ENCODE data around the gene DCPS. TPM values are rescaled to one million over a fixed set of nuclear protein-coding genes. Genes with fewer than 3 reads are reported as not detected.

The DCPS gene
- total RNA-seq, 1 experiment from 2014 or later, result 25.6 TPM

- H3K27me3 ChIP-seq (ENCODE audit: insufficient read depth, low read length), result no peaks in the 10 kb centered on the region
- H3K9me3 ChIP-seq (ENCODE audit: control insufficient read depth in 1 of 2, insufficient read depth in 1 of 2, low read depth in 1 of 2, low read length in 2 of 2), result no peaks in the 10 kb centered on the region
- peaks cover 0 to 6% of the 10 kb centered on the region in 2 experiments; a peak in 1 of 4 replicates for H3K4me1 ChIP-seq (ENCODE audit: control insufficient read depth in 1 of 2, insufficient read depth in 2 of 2, low read length in 2 of 2)
- no peaks in the 10 kb centered on the region for H3K79me2 ChIP-seq (ENCODE audit: insufficient read depth, low read length)
- TF ChIP-seq EZH2 (IDR thresholded peaks at IDR 0.05), result no peak
- no peak for TF ChIP-seq SIN3A (IDR thresholded peaks at IDR 0.05; ENCODE audit: low read depth)
- TF ChIP-seq EZH2phosphoT487 (IDR thresholded peaks at IDR 0.05; ENCODE audit: borderline replicate concordance), result no peak
- TF ChIP-seq MAX (IDR thresholded peaks at IDR 0.05), result no peak
- TF ChIP-seq TCF7L2 (IDR thresholded peaks at IDR 0.05; ENCODE audit: borderline replicate concordance, extremely low read depth, insufficient read depth, insufficient read length), result no peak
- TF ChIP-seq ZBTB33 (IDR thresholded peaks at IDR 0.05; ENCODE audit: extremely low read depth, insufficient replicate concordance, low read length), result no peak
- no peak for TF ChIP-seq RAD21 (IDR thresholded peaks at IDR 0.05; ENCODE audit: low read depth)
- no peaks in the 10 kb centered on the region for H4K20me1 ChIP-seq (ENCODE audit: insufficient read depth)
- H3K27ac ChIP-seq (ENCODE audit: low read depth, low read length), result no peak overlapping the region
- H3K4me2 ChIP-seq (ENCODE audit: low read length), result no peak overlapping the region
- ATAC-seq, result no peak
- DNase-seq (ENCODE audit: low read depth, low spot score), result no peak
- intact Hi-C loops (cut with micrococcal nuclease), result no loop called here
- H3K36me3 ChIP-seq (ENCODE audit: control insufficient read depth in 1 of 2, insufficient read depth in 2 of 2, low read length in 2 of 2), result peaks cover 2 to 7% of the 10 kb centered on the region in 2 experiments; a peak in 2 of 4 replicates
- ChIA-PET CTCF (no interaction called here), RAD21 (ENCODE audit: low non-redundant PET in 1 of 2, low total read pairs in 2 of 2, uncharacterized antibody in 2 of 2, unreplicated experiment in 2 of 2) (no interaction called here), POLR2A (no interaction called here)
- no TSS peak for BruUV-seq (replicated peaks)
- H3K9ac ChIP-seq (ENCODE audit: low read length), result no peak overlapping the region
- no peak overlapping the region for H3K4me3 ChIP-seq (replicated peaks in 1 of 2; ENCODE audit: low read depth in 1 of 2, low read length in 2 of 2)
- no peaks in the 10 kb centered on the region for H3K9me2 ChIP-seq (ENCODE audit: insufficient read depth)
- H2AFZ ChIP-seq (ENCODE audit: low read depth, low read length, poor library complexity, severe bottlenecking), result no peak overlapping the region
Measured at GRCh38 chr11:126277322-126277721, 26.5 kb upstream of the DCPS start.

- RAD21 ChIA-PET (ENCODE audit: low non-redundant PET in 1 of 2, low total read pairs in 2 of 2, uncharacterized antibody in 2 of 2, unreplicated experiment in 2 of 2), result no interaction called here
- H3K4me2 ChIP-seq (ENCODE audit: low read length), result no peak overlapping the region
- no peaks in the 10 kb centered on the region for H3K27me3 ChIP-seq (ENCODE audit: insufficient read depth, low read length)
- peaks cover 0 to 10% of the 10 kb centered on the region in 2 experiments; a peak in 1 of 4 replicates for H3K4me1 ChIP-seq (ENCODE audit: control insufficient read depth in 1 of 2, insufficient read depth in 2 of 2, low read length in 2 of 2)
- H2AFZ ChIP-seq (ENCODE audit: low read depth, low read length, poor library complexity, severe bottlenecking), result no peak overlapping the region
- no peaks in the 10 kb centered on the region for H4K20me1 ChIP-seq (ENCODE audit: insufficient read depth)
- peaks cover 2 to 7% of the 10 kb centered on the region in 2 experiments; a peak in 2 of 4 replicates for H3K36me3 ChIP-seq (ENCODE audit: control insufficient read depth in 1 of 2, insufficient read depth in 2 of 2, low read length in 2 of 2)
- H3K4me3 ChIP-seq (replicated peaks in 1 of 2; ENCODE audit: low read depth in 1 of 2, low read length in 2 of 2), result no peak overlapping the region
- no peaks in the 10 kb centered on the region for H3K9me2 ChIP-seq (ENCODE audit: insufficient read depth)
- POLR2A ChIA-PET, result no interaction called here
- intact Hi-C loops (cut with micrococcal nuclease), result no loop called here
- no TSS peak for BruUV-seq (replicated peaks)
- DNase-seq (ENCODE audit: low read depth, low spot score) (no peak), ATAC-seq (no peak)
- no peaks in the 10 kb centered on the region for H3K9me3 ChIP-seq (ENCODE audit: control insufficient read depth in 1 of 2, insufficient read depth in 1 of 2, low read depth in 1 of 2, low read length in 2 of 2)
- H3K79me2 ChIP-seq (ENCODE audit: insufficient read depth, low read length), result no peaks in the 10 kb centered on the region
- H3K9ac ChIP-seq (ENCODE audit: low read length), result no peak overlapping the region
- CTCF ChIA-PET, result no interaction called here
- TF ChIP-seq POLR2AphosphoS5 (IDR thresholded peaks at IDR 0.05; ENCODE audit: low read depth, low read length), result no peak
- no peak for TF ChIP-seq ZFX (IDR thresholded peaks at IDR 0.05)
- no peak for TF ChIP-seq EZH2 (IDR thresholded peaks at IDR 0.05)
- no peak for TF ChIP-seq SP1 (IDR thresholded peaks at IDR 0.05; ENCODE audit: low read depth)
- TF ChIP-seq RAD21 (IDR thresholded peaks at IDR 0.05; ENCODE audit: low read depth), result no peak
- TF ChIP-seq CEBPB (IDR thresholded peaks at IDR 0.05; ENCODE audit: low read depth), result no peak
- TF ChIP-seq MAX (IDR thresholded peaks at IDR 0.05), result no peak
- TF ChIP-seq TCF7L2 (IDR thresholded peaks at IDR 0.05; ENCODE audit: borderline replicate concordance, extremely low read depth, insufficient read depth, insufficient read length), result no peak
- TF ChIP-seq ZBTB33 (IDR thresholded peaks at IDR 0.05; ENCODE audit: extremely low read depth, insufficient replicate concordance, low read length), result no peak
- H3K27ac ChIP-seq (ENCODE audit: low read depth, low read length), result no peak overlapping the region
Measured at GRCh38 chr11:126277780-126278179, 26.1 kb upstream of the DCPS start.
